Keratinocyte (primary cell): ENCODE measurements around the gene RCBTB2.

Experiments
- EZH2 ChIP-seq: IDR thresholded peaks from one replicate; pipeline ENCODE4 v1.6.1; 2012; ENCODE audit warnings: inconsistent platforms, mild to moderate bottlenecking, low read length, moderate library complexity
- TF ChIP-seq, protein P1 (sequence below), 3 experiments: IDR thresholded peaks in 1 of 3; conservative IDR thresholded peaks in 1 of 3; optimal IDR thresholded peaks in 1 of 3; 2 replicates in 2 of 3; 3 replicates in 1 of 3; pipeline versions ENCODE3 to v1.5.1; 2011; ENCODE audit warnings: low read length in 3 of 3, mild to moderate bottlenecking in 3 of 3, moderate library complexity in 2 of 3, control low read depth in 1 of 3, inconsistent platforms in 1 of 3; ENCODE audit not compliant: insufficient read depth in 2 of 3; ENCODE audit errors: extremely low read depth in 1 of 3

DNA sequence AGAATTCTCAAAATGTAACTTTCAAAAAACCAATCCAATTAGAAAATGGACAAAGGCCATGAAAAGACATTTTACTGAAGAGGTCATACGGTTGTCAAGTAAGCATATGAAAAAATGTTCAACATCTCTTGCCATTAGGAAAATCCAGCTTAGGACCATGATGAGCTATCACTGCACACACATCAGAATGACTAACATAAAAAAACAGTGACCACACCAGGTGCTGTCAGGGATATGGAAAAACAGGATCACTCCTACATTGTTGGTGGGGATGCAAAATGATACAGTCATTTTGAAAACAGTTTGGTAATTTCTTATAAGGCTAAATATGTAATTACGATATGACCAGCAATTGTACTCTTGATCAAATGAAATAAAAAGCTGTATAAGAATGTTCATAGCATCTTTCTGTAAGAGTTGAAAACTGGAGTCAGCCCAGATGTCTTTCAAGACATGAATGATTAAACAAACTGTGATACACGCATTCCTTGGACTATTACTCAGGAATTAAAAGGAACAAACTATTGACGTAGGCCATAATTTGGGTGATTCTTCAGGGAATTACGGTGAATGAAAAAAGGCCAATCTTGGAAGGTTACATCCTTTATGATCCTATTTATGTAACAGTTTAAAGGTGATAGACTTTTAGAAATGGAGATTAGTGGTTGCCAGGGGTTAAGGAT, 26.9 kb upstream of the RCBTB2 start:
- TF ChIP-seq, protein P1, sequence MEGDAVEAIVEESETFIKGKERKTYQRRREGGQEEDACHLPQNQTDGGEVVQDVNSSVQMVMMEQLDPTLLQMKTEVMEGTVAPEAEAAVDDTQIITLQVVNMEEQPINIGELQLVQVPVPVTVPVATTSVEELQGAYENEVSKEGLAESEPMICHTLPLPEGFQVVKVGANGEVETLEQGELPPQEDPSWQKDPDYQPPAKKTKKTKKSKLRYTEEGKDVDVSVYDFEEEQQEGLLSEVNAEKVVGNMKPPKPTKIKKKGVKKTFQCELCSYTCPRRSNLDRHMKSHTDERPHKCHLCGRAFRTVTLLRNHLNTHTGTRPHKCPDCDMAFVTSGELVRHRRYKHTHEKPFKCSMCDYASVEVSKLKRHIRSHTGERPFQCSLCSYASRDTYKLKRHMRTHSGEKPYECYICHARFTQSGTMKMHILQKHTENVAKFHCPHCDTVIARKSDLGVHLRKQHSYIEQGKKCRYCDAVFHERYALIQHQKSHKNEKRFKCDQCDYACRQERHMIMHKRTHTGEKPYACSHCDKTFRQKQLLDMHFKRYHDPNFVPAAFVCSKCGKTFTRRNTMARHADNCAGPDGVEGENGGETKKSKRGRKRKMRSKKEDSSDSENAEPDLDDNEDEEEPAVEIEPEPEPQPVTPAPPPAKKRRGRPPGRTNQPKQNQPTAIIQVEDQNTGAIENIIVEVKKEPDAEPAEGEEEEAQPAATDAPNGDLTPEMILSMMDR (optimal IDR thresholded peaks at IDR 0.05 in 1 of 3, IDR thresholded peaks at IDR 0.05 in 1 of 3, conservative IDR thresholded peaks at IDR 0.05 in 1 of 3; ENCODE audit: extremely low read depth in 1 of 3, insufficient read depth in 2 of 3, low read length in 3 of 3) = no peak
- TF ChIP-seq EZH2 = no peak
